GM10266 (cell line): ENCODE data around the gene CAGE1.

Source experiments
- DNase-seq: peaks from one replicate; pipeline ENCODE4 v3.0.0; 2012; ENCODE audit errors: extremely low spot score
- CTCF ChIP-seq: IDR thresholded peaks from 2 replicates; pipeline ENCODE4 v1.5.1; 2012; ENCODE audit warnings: mild to moderate bottlenecking, low read depth; ENCODE audit not compliant: control insufficient read depth, insufficient read depth; ENCODE audit errors: missing control alignments

CAGE1 gene

GRCh38 chr6:7314414-7314813, 75.1 kb downstream of the CAGE1 start:
- no peak for TF ChIP-seq CTCF
- no peak for DNase-seq

- TF ChIP-seq CTCF = no peak
- no peak for DNase-seq
Observed at GRCh38 chr6:7313505-7314165, 75.9 kb downstream of the CAGE1 start.

GRCh38 chr6:7312616-7313504, 76.7 kb downstream of the CAGE1 start, which contains the start of gene SSR1:
Gene SSR1 (minus strand): TSS chr6:7313199. CDS start chr6:7313120, 79 bp downstream.
- peak; percentile 99 for DNase-seq
- TF ChIP-seq CTCF = no peak

- no peak for DNase-seq
Observed at GRCh38 chr6:7311917-7312615, 77.5 kb downstream of the CAGE1 start.

GRCh38 chr6:7311176-7311575, 78.4 kb downstream of the CAGE1 start:
- no peak for TF ChIP-seq CTCF
- DNase-seq = no peak

More at GRCh38 chr6:7311917-7312615, 77.5 kb downstream of the CAGE1 start:
- no peak for TF ChIP-seq CTCF

GRCh38 chr6:7309050-7309449, 80.5 kb downstream of the CAGE1 start:
- no peak for TF ChIP-seq CTCF
- no peak for DNase-seq
